SHP77 (cell line): ENCODE measurements around the gene RAMP2.
"Not testable (repeated sequence)": the region's sequence is repeated elsewhere in the genome, so short reads cannot be mapped to it uniquely, and the experiment has no call there.

ENCODE experiments used
- DNase-seq, 2 experiments: peaks; one replicate each; lab custom pipeline; 2025; lab: John Stamatoyannopoulos, UW

Gene RAMP2

DNA sequence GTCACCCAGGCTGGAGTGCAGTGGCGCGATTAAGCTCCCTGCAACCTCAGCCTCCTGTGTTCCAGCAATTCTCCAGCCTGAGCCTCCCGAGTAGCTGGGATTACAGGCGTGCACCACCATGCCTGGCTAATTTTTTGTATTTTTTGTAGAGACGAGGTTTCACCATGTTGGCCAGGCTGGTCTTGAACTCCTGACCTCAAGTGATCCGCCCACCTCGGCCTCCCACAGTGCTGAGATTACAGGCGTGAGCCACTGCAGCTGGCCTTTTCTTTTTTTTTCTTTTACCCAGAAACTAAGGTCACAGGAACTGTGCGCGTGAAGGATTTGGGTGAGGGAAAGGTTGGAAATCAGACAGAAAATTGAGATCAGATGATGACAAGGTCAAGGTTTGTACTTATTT is 8.9 kb downstream of the RAMP2 start:
- DNase-seq: not testable (repeated sequence)

DNA sequence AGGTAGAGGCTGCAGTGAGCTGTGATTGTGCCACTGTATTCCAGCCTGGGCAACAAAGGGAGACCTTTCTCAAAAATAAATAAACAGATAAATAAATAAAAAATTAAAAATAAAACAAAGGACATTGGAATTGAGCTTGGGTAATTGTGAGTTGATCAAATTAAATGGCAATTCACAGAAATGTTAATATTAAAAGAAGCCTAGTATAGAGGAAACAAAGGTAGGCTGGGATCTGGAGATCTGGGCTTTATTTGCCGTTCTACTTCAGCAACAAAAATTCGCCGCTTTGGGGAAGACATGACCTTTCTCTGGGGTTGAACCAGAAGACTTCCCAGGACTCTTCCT is 11.9 kb downstream of the RAMP2 start:
- DNase-seq: no peak

DNA sequence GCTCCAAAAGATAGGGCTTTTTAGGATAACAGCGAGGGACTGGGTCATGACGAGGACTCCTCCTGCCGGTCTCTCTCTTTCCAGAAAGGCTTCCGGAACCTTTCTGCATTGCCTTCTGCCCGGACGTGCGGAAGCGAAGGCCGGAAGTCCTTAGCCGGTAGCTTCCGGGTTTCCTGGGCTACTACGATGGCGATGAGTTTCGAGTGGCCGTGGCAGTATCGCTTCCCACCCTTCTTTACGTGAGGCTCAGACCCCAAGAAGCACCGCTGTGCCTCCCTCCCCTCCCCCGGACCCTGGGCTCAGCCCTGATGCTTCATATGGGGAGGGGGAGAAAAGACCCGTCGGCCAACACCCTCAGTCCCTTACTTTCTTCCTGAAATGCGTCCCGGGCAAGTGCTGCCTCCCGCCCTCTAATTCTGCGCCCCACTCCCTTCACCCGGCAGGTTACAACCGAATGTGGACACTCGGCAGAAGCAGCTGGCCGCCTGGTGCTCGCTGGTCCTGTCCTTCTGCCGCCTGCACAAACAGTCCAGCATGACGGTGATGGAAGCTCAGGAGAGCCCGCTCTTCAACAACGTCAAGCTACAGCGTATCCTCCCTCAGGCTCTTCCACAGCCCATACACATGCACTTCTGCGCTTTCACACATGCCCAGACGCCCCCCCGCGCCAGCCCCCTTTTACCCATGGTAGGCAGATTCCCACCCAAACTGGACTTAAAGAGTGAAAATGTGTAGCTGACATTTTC is 12.4 kb downstream of the RAMP2 start, which contains the start of gene VPS25:
Gene VPS25, plus strand, starts transcription at position 160 of the 746 bp plus-strand sequence. Its CDS starts 27 bp downstream, at position 187.
- DNase-seq: peak; percentile 69 to 83

- DNase-seq: no peak
Observed at GRCh38 chr17:42774066-42774745, 13.2 kb downstream of the RAMP2 start.

GRCh38 chr17:42775534-42776098 is 14.6 kb downstream of the RAMP2 start:
- no peak for DNase-seq

DNA sequence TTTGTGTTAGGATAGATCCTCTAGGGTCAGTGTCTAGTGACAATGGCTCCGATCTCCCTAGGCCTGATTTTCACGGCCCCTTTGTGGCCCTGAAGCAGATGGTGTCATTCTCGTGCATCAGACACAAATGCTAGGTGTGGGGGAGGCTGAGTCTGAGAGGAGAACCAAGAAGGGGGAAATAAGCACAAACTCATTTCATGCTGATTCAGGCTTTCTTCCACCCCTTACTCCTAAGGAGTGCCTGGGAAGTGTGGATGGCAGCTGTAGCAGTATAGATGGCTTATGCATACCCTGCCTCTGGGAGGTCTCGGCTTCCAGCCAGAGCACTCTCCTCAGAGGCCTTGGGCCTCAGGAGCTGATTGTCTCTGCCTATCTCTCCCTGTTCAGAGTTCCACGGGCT is 17.5 kb downstream of the RAMP2 start:
- DNase-seq: no peak

DNA sequence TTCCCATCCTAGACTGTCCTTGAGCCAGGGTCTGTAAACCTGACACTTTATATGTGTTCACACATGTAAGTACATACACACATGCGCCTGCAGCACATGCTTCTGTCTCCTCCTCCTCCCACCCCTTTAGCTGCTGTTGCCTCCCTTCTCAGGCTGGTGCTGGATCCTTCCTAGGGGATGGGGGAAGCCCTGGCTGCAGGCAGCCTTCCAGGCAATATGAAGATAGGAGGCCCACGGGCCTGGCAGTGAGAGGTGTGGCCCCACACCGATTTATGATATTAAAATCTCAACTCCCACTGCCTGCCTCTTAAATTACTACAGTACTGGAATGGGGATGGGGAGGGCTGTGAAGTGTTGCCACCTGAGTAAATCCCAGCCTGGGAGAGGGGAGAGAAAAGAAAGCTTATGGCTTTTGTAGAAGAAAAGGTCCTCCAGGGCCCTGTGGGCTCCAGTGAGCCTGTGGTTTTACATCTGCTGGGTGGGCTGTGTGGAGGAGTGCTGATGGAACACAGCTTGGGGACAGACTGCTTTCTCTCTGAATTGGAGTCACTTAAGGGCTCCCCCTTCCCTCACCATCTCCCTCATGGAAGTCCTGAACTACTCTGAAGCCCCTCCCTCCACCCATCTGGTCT is 18.4 kb downstream of the RAMP2 start:
- no peak for DNase-seq

DNA sequence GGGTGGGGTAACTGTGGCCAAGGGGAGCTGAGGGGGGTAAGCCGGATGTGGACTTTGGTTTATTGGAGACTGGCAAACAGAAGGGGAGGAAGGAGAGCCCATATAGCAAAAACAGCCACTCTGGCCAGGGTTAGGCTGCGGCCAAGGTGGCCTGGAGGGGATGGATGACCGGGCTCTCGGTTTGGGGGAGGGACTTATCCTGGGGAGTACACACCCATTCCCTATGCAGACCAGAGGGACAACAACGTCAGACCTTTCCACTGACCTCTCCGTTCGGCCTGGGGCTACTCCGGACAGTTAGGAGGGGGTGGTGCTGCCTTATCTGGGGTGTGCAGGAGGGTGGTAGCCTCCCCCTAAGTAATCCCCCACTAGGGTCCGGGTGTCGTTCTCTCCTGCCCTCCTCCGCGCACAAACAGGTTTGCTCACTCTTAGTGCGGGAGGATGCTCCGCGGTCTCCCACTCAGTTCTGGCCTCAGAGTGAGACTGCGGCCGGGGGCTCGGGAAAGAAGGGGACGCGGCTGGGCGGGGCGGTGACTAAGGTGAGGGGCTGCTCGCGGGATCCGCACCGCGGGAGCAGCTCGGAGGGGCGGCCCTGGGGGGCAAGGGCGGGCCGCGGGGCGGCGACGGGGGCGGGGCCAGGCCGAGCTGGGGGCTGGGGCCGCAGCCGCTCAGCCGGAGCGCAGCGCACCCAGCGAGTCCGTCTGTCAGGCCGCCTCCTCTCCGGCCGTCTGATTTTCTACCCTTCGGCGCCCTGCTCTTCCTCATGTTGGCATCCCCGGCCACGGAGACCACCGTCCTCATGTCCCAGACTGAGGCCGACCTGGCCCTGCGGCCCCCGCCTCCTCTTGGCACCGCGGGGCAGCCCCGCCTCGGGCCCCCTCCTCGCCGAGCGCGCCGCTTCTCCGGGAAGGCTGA is 19.2 kb downstream of the RAMP2 start, which contains the start of gene WNK4:
Gene WNK4, plus strand, starts transcription at position 675 of the 915 bp plus-strand sequence. Its CDS starts 89 bp downstream, at position 764.
- DNase-seq: no peak

GRCh38 chr17:42780851-42781638 is 20.0 kb downstream of the RAMP2 start:
- no peak for DNase-seq

DNA sequence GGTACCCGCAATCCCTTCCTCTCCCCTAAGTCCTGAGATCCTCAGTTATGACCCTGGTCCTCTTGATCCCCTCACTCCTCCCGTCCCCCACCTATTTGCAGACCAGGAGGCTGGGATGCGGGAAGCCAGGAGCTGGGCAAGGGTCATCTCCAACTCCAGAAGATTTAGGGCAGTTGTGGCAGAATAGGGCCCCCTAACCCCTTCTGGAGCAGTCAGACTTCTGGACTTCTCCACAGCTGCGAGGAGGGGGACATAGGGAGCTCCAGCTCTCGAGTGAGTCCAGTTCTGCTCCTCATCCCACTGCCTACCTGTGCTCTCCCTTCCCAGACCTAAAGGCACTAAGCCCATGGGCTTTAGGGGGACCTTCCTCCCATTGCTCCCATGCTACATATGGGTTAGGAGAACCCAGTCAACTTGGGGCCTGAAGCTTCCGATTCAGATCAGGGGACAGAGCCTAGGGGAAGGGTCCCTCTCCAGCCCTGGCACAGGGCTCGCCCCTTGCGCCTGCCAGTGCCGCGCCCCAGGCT is 20.7 kb downstream of the RAMP2 start:
- DNase-seq: no peak

- DNase-seq: no peak
Observed at GRCh38 chr17:42782166-42783061, 21.4 kb downstream of the RAMP2 start.

DNA sequence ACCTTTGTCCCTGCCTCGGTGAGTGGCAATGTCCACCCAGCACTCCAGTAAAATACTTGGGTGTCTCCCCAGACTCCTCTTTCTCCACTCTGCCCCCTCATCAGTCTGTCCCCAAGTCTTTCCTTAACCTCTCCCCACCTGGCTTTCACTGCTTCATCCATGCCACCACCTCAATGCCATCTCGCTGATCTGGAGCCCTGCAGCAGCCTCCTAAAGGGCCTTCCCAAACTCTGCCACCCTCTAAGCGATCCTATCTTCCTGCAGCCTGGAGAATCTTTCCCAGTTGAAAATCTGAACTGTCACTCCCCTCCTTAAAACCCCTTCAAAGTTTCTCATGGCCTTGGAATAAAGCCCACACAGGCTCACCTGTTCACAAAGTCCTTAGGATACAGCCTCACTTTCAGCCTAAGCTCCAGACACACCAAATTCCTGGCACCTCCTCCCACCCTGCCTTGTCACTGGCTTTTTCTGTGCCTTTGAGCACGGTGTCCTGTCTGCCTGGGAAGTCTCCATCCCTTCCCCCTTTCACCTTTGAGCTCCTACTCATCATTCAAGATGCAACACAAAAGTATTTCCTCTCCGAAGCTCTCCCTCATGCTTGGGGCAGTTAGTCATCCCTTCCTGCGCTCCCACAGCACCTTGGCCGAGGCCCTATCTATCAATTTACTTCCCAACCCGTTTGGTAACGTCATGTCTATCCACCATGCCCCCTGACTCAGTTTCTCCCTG is 22.2 kb downstream of the RAMP2 start:
- no peak for DNase-seq

DNA sequence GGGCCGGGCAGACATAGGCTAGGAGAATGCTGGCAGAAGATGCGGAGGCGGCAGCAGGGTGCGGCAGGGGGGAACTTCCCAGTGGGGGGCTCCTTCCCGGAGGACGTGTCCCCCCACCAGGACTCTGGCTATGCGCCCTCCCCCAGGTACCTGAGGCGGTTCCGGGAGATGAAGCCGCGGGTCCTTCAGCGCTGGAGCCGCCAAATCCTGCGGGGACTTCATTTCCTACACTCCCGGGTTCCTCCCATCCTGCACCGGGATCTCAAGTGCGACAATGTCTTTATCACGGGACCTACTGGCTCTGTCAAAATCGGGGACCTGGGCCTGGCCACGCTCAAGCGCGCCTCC is 22.7 kb downstream of the RAMP2 start:
- DNase-seq: no peak

DNA sequence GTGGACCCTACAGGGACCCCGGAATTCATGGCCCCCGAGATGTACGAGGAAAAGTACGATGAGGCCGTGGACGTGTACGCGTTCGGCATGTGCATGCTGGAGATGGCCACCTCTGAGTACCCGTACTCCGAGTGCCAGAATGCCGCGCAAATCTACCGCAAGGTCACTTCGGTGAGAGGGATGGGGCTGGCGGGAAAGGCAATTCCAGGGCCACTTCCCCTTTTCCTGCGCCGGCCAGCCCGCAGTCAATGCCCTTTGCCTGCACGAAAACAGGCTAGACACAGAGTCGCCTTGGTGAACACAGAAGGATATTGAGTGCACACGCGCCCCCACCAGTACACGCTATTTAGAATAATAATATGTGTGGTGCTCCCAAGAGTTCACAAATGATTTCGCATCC is 23.4 kb downstream of the RAMP2 start:
- no peak for DNase-seq

DNA sequence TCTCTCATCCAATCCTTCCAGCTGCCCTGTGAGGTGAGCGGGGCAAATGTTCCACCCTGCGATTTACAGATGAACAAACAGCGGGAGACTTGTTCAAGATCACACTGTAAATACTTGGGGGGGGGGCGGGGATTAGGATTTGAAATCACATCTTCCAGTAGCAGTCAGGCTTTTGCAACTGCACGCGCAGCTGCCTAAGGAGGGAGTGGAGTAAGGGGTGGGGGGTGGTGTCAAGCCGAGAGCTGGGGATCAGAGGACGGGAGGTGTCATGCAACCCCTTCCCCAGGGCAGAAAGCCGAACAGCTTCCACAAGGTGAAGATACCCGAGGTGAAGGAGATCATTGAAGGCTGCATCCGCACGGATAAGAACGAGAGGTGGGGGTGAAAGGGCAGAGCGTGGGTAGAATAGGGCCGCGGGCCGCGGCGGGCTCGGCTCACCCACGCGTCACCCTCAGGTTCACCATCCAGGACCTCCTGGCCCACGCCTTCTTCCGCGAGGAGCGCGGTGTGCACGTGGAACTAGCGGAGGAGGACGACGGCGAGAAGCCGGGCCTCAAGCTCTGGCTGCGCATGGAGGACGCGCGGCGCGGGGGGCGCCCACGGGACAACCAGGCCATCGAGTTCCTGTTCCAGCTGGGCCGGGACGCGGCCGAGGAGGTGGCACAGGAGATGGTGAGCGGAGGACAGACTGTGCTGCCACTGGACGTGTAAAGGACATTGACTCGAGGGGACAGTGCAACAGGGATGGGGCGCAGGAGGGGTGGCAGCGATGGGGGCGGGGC is 24.0 kb downstream of the RAMP2 start:
- DNase-seq: no peak

DNA sequence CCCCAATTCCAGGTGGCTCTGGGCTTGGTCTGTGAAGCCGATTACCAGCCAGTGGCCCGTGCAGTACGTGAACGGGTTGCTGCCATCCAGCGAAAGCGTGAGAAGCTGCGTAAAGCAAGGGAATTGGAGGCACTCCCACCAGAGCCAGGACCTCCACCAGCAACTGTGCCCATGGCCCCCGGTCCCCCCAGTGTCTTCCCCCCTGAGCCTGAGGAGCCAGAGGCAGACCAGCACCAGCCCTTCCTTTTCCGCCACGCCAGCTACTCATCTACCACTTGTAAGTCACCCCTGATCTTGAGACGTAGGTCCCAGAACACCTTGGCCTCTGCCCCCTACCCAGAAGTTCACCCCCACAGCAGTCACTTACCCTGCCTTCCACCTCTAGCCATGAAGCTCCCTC is 26.2 kb downstream of the RAMP2 start:
- no peak for DNase-seq

DNA sequence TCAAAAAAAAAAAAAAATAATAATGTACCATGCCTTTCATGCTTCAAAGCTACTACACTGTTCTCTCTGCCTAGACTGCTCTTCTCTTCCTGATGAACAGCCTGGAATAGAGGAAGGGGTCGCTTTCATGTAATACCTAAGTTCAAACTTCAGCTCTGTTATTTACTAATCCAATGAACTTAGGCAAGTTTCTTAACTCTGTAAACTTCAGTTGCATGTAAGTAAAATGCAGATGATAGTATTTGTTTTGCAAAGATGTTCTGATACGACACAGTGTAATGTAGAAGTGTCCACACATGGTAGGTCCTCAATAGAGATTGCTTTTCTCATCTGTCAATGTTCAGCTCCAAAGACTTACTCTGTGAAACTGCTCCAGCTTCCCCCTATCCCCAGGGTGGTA is 30.9 kb downstream of the RAMP2 start:
- DNase-seq: no peak

GRCh38 chr17:42792545-42792944 is 31.5 kb downstream of the RAMP2 start:
- DNase-seq: no peak
